Astrocyte of the hippocampus (primary cell): ENCODE data around the gene ETFBKMT.
A peak's percentile ranks its signal among the peaks of the same experiment; 100 is the strongest.

Source experiments
- DNase-seq: peaks from one replicate; pipeline ENCODE4 v3.0.0; 2011; ENCODE audit warnings: low read depth, low spot score

Gene ETFBKMT, protein sequence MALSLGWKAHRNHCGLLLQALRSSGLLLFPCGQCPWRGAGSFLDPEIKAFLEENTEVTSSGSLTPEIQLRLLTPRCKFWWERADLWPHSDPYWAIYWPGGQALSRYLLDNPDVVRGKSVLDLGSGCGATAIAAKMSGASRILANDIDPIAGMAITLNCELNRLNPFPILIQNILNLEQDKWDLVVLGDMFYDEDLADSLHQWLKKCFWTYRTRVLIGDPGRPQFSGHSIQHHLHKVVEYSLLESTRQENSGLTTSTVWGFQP

DNA sequence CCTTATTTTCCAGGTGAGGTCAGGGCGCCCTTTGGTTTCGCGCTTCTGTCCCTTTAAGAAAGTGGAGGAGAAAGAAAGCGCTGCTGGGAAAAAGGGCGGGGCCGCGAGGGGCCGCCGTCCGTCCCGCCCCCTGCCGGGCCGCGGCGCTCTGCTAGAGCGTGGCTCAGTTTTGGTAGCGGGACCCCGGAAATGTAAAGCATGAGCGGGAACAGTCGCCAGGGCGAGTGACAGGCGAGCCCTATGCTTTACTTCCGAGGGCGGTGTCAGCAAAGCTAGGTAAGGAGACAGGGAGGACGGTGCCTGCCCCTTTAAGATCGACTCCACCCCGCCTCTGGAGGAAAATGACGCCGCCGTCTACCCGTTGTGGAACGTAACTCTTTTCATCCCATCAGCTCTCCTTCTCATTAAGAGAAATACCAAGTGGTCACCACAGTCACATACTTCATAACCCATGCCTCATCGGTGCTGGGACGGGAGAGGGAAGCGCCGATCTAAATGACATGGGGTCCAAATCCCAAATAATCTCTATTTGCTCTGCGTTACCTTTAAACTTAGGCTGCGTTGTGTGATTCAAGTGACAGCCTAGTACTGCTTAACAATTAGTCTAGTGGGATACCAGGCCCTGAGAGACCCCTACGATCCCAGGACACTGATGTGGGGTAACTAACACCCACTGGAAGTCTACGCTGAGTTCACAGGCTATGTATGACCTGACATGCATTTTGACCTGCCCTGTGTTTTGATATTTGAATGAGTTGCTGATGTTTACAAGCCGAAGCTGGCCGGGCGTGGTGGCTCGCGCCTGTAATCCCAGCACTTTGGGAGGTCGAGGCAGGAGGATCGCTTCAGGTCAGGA lies at the start of gene ETFBKMT:
Gene ETFBKMT, plus strand, starts transcription at position 602 of the 856 bp plus-strand sequence. CDS start 2,266 bp downstream, outside the sequence.
- DNase-seq = peak; percentile 93

DNA sequence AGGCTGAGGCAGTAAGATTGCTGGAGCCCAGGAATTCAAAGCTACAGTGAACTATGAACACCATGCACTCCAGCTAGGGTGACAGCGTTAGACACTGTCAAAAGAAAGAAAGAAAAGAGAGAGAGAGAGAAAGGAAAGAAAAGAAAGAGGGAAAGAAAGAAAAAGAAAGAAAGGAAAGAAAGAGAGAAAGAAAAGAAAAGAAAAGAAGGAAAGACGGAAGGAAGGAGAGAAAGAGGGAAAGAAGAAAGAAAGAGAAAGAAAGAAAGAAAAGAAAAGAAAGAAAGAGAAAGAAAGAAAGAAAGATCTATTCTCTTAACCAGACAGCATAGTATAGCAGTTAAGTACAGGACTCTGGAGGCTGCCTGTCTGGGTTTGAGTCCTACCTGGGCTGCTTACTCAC lies 46.7 kb upstream of the ETFBKMT start:
- DNase-seq = no peak

DNA sequence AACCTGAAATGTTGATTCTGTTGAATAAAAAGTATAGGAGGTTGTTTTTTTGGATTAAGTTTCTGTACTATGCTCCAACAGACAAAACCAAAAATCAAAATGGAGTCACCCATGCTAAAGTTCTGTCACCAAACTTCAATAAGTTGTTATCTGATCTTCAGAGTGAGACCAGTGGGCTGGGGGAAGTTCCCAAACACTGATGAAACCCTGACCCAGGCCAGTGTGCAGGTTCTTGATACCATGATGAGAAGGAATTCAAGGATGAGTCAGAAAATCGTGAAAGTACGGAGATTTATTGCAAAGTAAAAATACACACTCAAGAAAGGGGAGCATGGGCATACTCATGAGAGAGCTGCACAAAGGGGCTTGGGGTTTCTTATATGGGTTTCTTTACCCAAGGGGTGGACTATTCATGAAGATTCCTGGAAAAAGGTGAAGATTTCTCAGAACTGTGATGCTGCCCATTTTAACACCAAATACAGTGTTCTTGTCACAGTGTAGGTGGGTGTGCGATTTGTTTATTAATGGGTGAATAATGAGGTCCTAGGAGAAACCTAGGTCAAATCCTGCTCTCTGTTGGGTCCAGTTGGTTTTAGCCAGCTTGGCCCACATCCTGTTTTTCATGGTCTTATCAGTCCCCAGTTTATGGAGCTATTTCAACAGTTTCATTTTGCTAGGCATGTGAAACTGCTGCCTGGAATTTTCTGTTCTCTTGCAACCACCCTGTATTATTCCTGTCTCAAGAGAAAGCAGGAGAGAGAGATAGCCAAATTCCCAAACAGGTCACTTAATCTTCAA lies 41.1 kb upstream of the ETFBKMT start:
- peak; percentile 13 for DNase-seq

DNA sequence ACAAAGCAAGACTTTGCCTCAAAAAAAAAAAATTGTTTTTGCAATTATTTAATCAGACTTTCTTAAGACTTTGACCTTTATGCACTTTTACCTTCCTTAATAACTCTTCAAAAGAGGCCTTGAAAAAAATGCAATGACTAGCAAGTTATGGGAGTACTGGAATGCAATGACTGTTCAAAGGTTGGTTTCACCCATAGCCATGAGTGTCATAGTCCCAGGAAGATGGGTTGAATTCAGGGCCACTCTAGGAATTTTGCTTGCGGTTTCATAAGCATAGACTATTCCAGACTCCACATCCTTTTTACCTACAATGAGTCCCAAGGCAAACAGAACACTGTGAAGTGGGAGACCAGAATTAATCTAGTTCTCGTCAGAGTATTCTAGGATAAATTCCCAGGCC lies 39.2 kb upstream of the ETFBKMT start:
- no peak for DNase-seq

DNA sequence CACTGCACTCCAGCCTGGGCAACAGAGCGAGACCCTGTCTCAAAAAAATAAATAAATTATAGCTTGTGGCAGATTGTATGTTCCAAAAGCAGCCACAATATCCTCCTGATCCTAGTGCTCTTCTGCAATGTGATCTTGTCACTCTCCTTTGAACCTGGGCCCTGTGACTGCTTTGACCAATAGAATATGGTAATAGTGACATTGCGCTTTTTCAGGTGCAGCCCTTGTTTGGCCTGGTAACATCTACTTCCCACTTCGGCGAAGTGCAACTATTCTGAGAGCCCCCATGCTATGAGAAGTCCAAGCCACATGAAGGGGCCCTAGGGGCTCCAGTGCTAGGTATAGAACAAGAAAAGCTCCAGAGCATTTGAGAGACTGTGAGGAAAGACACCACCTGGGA lies 37.5 kb upstream of the ETFBKMT start:
- DNase-seq = no peak

DNA sequence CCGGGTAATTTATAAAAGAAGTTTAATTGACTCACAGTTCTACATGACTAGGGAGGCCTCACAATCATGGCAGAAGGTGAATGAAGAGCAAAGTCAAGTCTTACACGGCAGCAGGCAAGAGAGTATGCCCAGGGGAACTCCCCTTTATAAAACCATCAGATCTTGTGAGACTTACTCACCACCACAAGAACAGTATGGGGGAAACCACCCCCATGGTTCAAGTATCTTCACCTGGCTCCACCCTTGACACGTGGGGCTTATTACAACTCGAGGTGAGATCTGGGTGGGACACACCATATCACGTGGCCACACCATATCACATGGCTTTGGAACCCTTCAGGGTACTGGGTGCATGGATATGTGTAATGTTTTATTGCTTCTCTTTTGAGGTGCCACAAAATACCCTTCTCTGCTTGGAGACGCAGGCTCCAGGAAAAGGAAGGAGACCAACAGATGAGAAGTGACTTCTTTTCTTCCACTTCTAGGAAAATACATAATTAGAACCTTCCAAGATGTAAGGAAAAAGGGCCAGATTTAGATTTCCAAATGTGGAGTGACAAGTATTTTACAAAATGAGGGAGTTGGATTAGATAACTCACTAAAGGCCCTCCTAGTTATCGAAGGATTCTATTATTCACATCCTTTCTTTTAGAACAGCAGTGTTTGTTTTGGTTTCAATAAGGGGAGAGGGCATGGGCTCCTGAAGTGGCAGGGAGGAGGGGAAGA lies 33.1 kb upstream of the ETFBKMT start:
- DNase-seq = no peak

DNA sequence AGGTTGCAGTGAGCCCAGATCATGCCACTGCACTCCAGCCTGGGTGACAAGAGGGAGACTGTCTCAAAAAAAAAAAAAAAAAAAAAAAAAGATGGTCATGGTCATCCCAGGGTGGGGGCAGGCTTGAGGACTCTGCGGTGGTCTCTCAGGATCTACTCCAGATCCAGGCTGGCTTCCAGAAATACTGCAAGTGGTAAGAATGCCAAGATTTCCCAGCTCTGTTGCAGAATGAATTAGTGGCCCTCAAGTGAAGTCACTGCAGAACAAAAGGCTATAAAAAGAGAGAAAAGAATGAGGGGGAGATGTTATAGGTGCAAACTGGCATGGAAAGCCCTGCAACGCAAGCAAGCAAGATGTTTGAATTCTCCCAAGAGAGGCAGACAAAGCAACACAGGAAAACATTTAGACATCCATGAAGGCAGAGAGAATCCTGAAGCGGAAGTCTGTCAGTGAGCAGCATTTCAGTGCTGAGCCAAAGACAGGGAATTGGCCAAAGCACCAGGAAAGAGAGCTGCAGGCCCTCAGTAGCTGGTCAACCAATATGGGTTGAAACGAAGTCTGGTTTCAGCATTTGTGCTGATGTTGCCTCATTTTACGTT lies 31.9 kb upstream of the ETFBKMT start:
- peak; percentile 40 for DNase-seq

DNA sequence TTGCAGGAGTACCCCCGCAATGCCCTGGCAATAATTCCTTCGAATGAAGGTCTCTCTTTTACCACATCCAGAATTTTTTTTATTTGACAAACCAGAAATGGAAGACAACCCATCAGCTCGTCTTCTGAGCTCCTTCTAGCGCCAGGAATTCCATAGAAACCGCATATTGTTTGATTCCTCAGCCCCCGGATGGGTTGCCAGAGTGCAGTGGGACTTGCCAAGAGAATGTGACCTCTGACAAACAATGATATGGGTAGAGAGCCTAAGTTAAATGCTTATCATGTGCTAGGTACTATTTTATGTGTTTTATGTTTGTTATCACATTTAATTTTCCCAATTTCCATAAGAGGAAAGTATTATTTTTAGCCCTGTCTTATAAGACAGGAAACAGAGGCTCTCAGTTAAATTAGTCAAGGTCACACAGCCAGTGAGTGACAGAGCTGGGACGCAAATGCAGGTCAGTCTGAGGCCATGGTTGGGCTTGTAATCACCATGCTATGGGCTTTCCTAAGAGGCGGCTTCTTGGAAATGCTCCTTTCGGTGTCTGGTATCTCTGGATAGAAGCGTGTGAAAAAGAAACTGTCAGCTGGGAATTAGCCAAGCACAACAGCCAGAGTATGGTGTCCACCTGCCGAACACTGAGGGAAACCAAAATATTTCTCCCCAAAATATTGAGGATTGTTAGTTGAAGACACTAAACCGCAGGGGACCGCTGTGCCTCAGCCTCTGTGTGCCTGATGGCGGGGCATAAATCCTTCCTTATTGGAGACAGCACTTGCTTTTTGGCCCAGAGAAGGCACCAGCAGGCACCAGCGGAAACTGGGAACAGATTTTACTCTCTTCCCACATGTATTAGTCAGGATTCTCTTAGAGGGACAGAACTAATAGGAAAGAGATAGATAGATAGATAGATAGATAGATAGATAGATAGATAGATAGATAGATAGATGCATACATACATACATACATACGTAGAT lies 29.4 kb upstream of the ETFBKMT start:
- peak; percentile 45 for DNase-seq

DNA sequence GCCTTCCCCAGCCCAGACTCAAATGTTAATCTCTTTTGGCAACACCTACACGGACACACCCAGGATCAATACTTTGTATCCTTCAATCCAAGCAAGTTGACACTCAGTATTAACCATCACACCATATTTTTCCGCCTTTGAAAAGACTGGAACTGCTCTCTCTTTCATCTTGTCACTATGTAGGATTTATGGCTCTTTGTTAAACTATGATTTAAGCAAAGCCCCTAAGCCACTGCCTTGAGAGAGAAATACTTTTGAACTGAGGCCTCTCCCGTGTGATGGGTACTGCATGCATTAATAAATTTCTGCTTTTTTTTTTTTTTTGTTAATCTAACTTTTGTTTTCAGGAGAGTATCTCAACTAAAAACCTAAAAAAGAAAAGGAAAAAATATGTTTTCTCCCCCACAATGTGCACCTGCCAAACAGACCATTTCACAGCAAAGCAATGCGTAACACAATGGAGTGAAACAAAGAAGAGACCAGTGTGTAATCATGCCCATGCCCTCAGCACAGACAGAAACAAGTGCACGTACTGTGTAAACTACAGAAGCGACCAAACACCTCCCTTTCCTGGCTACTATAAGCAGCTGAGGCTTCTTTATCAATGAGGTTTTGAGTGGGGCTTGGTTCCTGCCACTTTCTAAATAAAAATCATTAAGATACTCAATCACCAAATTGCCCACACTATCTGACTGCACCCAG lies 28.3 kb upstream of the ETFBKMT start:
- DNase-seq = no peak

DNA sequence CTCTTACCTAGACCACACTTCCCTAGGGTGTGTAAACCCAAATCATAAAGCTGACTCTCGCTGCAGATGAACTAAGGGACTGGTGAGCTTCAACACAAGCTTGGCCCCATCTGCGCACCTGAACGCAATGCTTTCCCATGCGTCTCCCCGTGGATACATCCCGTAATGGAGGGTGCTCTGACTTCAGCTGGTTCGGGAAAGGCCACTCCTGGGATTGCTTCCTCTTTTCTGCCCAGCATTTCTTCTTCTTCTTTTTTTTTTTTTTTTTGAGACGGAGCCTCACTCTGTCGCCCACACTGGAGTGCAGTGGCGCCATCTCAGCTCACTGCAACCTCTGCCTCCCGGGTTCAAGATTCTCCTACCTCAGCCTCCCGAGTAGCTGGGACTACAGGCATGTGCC lies 27.7 kb upstream of the ETFBKMT start:
- no peak for DNase-seq

DNA sequence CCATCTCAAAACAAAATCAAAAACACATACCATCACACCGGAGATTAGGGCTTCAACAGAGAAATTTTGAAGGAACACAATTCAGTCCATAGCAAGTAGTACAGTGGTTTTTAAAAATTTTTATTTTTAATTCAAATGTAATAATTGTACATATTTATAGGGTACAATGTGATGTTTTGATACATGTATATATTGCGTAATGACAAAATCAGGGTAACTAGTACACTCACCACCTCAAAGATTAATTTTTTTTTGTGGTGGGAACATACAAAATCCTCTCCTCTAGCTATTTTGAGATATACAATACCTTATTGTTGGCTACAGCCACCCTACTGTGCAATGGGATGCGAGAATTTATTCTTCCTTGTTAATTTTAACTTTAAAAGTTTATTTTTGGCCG lies 26.0 kb upstream of the ETFBKMT start:
- no peak for DNase-seq

DNA sequence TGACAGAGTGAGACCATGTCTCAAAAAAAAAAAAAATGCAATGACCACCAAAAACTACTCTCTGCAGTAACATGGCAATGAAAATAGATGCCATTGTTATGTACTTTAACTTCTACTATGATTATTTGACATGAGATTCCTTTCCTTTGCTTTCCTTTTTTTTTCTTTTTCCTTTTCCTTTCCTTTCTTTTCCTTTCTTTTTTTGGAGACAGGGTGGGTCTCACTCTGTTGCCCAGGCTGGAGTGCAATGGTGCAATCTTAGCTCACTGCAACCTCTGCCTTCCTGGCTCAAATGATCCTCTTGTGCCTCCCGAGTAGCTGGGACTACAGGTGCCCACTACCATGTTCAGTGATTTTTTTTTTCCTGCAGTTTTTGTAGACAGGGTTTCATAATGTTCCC lies 24.9 kb upstream of the ETFBKMT start:
- DNase-seq = no peak

DNA sequence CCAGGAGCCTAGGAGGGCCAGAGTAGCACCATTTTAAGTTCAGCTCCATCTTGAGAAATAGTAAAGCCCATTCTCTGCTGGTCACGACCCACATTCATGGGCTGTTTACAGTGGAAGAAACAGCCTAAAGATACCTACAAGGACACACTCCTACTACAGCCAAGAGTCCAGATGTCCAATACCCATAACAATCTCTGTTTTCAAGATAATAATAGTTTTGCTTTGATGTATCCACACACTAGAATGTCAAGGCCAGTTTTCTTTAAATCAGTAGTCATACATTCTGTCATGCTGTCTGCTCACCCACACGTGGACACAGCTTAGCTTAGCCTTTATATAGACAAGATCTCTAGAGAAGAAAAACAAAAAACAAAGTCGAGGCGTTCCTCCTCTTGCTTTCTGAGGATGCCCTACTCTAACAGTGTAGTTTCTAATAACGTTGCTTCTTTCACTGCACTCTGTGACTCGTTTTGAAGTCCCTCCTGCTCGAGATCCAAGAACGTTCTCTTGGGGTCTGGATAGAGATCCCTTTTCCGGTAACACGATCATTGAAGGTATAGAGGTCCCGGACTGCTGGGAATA lies 17.9 kb upstream of the ETFBKMT start:
- DNase-seq = no peak

DNA sequence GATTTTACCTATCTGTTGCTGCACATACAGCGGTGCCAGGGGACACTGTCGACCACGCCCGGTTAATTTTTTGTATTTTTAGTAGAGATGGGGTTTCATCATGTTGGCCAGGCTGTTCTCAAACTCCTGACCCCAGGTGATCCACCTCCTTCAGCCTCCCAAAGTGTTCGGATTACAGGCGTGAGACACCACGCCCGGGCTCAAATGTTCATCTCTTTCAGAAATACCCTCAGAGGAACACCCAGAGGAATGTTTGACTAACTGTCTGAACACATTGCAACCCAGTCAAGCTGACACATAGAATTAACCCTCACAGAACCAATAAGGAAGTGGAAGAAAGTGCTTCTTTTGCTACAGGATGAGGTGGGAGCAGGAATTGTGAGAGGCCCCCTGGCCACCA lies 15.0 kb upstream of the ETFBKMT start:
- no peak for DNase-seq

DNA sequence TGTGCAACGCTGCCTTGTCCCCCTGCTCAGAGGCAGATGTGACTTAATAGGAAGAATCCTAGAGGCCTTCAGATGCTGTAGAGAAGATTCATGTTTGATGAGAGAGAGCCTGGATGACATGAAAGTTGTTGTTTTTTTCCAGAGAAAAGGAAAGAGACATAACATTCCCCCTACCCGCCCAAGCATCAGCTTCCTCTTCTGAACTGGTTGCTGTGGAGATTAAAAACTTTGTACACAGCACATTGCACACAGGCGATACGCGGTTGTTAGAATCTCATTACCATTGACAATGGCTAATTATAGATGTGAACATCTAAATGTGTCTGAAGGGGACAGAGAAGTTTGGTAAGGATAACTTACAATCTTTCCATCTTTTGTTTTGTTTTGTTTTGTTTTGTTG lies 13.6 kb upstream of the ETFBKMT start:
- no peak for DNase-seq

DNA sequence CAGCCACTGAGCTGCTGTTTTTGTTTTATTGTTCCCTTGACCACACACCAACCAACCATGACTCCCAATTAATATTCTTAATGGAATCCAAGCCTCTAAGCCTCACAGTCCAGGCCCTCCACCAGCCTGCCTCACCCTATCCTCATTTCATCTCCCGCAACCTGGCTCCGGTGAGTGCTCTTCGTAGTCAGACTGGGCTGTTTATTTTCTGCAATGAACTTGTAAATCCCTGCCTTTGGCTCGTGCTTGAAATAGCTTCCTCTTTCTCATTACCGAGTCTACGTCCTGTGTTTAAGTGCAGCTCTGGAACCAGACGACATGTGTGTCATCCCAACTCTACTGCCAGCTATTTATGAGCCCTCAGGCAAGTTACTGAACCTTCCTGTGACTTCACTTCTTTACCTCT lies 12.4 kb upstream of the ETFBKMT start:
- peak; percentile 15 for DNase-seq

DNA sequence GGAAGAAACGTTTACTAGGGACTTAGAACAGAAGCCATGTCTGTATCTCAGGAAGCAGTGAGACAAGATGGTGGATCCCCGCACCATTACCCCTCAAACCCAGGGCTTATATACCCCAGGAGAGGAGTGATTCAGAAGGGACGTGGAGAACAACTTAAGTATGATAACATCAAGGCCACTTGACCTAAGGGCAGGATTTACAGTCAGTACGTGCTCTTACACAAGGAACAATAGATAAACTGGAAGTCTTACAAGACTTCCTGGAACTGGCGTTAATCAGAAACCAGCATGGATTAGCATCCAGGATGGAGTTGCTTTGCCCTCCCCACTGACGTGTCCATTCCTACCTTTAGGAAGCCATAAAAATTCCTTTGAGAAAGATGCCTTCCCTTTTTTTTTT lies 8.6 kb upstream of the ETFBKMT start:
- no peak for DNase-seq

DNA sequence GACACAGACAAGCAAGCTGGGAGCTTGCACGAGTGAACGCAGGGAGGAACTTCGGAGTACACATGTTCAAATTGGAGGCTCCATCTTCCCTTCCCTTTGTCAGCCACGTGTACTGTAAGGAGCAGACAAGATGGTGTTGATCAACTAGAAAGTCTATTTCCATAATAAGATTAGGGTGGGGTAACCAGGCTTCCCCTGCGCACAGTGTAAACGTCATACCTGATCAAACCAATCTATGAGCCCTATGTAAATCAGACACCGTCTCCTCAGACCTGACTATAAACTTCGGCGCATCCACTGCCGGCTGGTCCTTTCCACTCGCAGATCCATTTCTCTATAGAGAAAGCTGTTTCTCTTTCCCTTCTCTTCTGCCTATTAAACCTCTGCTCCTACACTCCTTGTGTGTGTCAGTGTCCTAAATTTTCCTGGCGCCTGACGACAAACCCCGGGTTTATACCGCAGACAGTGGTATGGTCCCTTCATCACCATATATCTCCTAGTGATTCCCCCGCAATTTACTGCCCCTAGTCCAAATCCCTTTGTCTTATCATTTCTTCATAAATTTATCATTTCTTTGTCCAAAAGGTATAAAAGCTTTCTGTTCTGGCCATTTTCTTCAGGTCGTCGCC lies 7.5 kb upstream of the ETFBKMT start:
- no peak for DNase-seq

DNA sequence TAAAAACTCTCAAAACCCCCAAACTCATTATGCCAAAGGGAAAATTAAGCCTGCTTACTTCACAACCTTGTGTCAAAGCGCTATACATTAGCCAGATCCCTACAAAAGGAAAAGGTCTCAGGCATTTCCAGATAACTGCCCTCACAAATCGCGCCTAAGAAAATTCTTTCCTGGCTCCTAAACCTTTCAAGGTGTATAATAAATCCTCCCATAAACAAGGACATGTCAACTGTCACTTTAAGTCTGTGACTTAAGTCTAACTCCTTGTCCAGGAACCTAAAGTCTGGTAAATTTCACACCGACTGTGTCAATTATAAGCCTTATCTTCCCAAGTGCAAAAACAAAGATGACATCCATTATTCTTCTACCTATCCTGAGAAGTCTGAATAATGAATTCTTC lies 4.3 kb upstream of the ETFBKMT start:
- DNase-seq = no peak
